Fibroblast of villous mesenchyme (primary cell): ENCODE results near the gene KLRG1. TPM values are rescaled to one million over a fixed set of nuclear protein-coding genes. Genes with fewer than 3 reads are reported as not detected.

Experiments used
- DNase-seq: peaks from one replicate; pipeline ENCODE4 v3.0.0-alpha.2; 2010; ENCODE audit warnings: low read depth
- H3K4me3 ChIP-seq: 2 replicates; pipeline ENCODE4 v1.5.1; 2011; ENCODE audit warnings: low read depth, mild to moderate bottlenecking, low read length
- total RNA-seq: library from RNA; depleted of rRNA; stranded (reverse); fragments of >200 nt; gene quantifications from 2 replicates; pipeline ENCODE4 v1.2.3, GENCODE V29; 2012
- TF ChIP-seq, protein P1 (sequence below): IDR thresholded peaks from 2 replicates; pipeline ENCODE4 v1.5.1; 2012; ENCODE audit warnings: low read depth, mild to moderate bottlenecking, low read length; ENCODE audit not compliant: insufficient read depth

KLRG1 gene
- total RNA-seq = 0.32 and 0.43 TPM in 2 replicates

DNA sequence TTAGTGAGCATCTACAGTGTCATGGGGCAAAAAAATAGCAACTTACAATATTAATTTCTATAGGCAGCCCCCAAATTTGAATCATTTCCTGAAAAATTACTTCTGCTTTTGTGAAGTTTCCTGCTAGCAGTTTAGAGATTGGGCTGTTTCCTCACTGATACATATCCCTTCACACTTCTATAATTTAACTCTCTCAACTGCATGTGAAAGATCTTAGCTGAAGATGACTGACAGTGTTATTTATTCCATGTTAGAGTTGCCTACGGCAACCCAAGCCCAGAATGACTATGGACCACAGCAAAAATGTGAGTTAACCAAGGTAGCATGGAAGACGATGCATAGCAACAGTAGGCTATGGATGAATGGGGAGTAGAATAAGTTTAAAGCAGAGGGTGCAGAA, at the start of gene KLRG1:
Gene KLRG1, plus strand, starts transcription at position 134 of the 400 bp plus-strand sequence. Its CDS starts 90 bp downstream, at position 224.
- no peak within 1 kb of the TSS for H3K4me3 ChIP-seq
- no peak for DNase-seq
- TF ChIP-seq, protein P1, sequence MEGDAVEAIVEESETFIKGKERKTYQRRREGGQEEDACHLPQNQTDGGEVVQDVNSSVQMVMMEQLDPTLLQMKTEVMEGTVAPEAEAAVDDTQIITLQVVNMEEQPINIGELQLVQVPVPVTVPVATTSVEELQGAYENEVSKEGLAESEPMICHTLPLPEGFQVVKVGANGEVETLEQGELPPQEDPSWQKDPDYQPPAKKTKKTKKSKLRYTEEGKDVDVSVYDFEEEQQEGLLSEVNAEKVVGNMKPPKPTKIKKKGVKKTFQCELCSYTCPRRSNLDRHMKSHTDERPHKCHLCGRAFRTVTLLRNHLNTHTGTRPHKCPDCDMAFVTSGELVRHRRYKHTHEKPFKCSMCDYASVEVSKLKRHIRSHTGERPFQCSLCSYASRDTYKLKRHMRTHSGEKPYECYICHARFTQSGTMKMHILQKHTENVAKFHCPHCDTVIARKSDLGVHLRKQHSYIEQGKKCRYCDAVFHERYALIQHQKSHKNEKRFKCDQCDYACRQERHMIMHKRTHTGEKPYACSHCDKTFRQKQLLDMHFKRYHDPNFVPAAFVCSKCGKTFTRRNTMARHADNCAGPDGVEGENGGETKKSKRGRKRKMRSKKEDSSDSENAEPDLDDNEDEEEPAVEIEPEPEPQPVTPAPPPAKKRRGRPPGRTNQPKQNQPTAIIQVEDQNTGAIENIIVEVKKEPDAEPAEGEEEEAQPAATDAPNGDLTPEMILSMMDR = no peak

DNA sequence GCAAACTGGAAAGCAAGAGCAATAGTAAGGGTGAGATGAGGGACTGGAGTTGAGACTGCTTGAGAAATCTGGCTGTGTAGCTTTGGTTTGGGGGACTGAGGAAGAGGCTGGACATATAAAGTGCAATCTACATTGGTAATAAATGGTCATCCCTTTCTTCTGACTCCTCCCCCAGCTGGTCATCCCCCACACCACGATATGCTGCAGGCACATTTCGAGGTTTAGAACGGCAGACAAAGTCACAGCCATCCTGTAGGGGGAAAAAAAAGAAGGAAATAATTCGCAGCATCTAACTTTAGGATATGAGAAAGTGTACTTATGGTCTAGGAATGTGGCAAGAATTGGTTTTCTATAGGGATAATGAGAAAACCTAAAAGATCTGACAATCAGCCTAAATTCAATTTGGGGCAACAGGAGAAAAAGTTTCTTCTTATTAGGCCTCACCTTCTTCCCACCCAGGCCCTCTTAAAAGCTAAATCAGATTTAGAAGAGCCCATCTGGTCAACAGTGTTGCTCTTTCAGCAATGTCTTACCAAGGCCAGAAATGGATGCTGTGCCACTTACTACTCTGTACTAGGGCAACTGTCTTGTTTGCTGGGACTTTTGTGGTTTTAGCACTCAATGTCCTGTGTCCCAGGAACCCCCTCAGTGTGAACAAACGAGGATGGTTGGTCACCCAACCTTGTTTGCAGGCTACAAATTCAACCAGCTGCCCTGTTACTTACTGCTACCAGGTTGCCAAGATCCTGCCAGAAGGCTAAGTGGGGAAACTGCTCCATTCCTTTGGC, 47.5 kb upstream of the KLRG1 start:
- TF ChIP-seq, protein P1 = no peak
- DNase-seq = no peak
- no peak overlapping the region for H3K4me3 ChIP-seq

DNA sequence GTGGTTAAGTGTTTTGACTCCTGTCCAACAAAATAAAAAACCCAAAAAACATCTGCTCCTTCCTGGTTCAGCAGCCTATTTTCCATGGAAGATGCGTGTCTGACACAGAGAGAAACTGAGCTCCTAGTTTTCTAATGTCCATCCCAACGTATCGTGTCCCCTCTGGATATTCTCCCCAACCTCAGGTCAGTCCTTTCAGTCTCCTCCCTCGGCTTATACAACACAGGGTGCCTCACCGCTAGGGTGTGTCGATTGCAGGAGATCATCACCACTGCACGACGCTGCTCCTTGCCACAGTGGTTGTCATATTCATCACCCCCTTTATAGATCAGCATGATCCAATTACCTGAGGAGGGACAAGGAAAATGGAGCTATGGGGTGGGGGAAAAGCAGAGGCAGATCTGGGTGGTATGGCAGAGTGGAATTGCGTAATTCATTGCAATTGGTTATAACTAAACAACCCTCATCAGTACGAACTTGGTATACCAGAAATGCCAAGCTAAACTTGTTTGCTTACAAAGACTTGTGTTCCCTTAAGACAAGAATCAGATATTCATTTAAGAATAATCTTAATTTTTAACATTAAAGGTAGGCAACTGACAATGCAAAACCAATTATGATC, 45.7 kb upstream of the KLRG1 start:
- TF ChIP-seq, protein P1 = no peak
- no peak for DNase-seq
- H3K4me3 ChIP-seq = no peak overlapping the region

DNA sequence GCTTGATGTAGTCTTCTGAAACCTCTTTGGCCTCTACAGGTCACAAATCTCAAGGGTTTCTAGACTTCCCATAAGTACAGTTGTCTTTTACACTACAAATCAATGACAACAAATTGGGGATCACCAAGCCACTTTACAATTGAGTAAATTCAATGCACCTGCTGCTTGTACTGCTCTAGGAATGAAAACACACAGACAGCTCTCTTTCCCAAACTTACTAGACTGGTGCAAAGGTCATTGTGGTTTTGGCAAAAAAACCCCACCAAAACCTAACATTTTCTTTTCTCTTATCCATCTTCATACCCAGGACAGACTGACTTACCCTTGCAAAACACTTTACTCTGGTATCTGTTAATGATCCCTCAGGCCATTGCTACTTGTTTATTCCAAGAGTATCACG, 42.6 kb upstream of the KLRG1 start:
- no peak for DNase-seq
- TF ChIP-seq, protein P1 = no peak
- no peak overlapping the region for H3K4me3 ChIP-seq

DNA sequence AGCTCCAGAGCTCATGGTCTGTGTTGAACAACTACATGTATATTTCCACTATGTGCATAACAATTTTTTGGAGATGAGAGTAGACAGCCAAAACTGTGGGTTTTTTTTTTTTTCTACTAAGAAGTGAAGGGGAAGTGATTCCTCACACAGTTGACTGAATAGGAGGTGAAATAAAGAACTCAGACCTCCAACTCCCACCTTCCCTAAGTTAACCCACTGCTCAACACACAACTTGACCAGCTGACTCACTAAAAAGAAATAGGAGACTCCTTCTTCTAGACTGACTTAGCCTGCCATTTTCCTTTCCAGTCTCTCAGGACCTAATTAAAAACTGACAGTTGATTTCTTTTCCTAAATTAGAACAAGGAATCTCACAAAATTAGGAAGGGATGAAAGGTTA, 41.6 kb upstream of the KLRG1 start:
- TF ChIP-seq, protein P1 = no peak
- DNase-seq = no peak
- H3K4me3 ChIP-seq = no peak overlapping the region

DNA sequence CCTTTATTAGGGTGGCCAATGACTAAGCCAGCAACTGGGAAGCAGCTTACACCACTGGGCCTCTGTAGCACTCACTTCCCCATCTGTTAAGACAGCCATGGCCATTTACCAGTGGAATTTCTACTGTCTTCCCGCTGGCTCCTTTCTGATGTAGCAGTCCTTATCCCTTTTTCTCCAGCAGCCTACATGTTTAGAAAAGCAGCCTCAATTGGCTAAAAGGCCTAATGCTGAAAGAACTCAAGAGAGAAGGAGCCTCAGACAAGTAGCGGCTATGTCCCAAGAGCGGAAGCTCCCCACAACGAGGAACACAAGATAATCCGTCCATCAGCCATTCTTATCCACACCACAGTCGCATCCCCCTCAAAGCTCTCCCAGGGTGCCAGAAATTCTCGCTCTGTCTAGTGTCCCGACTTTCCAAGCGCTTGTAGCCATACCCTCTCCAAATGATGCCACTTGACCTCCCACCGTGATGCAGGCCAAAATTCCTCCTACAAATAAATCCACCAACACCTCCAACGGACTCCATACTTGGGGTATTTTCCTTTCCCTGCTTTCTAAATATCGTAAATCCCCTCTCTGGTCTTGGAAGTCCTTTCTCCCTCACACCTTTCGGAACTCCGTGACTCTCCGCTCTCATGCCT, 40.5 kb upstream of the KLRG1 start:
- DNase-seq = peak; percentile 58
- peak overlapping the region; percentile 71 for H3K4me3 ChIP-seq
- TF ChIP-seq, protein P1 = no peak
